Measurements from ENCODE around the gene MLLT11. TPM values are rescaled to one million over a fixed set of nuclear protein-coding genes. Genes with fewer than 3 reads are reported as not detected.
A peak's percentile ranks its signal among the peaks of the same experiment; 100 is the strongest.

Gene MLLT11
- total RNA-seq, 2 experiments from 2014 or later, result 4.7 to 4.8 TPM

DNA sequence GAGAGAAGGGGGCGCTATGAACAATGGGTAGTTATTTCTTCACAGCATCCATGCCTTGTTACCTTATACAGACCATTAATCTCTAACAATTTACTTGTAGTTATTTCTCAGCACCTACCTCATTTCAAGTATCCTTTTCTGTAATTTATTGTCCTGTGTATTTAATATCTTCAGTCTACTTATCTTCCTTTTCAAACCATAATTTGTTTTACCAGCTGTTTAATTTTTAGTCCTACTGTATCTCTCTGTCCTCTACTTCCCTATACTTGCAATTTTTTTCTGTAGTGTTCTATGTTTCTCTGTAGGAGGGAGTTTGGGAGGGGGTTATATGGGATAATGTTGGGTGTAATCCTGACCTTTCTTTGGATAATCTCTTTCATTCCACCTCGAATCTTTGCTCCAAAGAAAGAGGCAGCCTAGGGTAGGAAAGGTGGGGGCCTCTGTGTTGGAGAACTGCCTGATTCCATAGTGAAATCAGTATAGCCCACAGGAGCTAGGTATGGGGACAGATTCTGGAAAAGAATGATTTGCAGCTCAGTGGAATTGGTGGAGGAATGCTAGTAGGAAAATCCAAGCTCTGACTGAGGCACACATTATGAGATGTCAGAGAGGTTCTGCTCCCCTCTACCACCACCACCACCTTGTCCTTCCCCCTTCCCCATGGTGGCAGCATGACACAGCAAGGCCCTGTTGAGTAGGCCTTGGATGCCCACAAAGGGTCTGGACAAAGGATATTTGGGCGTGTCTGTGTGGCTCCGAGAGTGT lies 642 bp downstream of the MLLT11 start:
- intact Hi-C loops (cut with micrococcal nuclease; ENCODE audit: unreplicated experiment), result no loop called here
- BruUV-seq (replicated peaks), result TSS peak; percentile 73
- H3K27ac ChIP-seq (ENCODE audit: low read depth, low read length, poor library complexity, severe bottlenecking), result peak overlapping the region; percentile 68

DNA sequence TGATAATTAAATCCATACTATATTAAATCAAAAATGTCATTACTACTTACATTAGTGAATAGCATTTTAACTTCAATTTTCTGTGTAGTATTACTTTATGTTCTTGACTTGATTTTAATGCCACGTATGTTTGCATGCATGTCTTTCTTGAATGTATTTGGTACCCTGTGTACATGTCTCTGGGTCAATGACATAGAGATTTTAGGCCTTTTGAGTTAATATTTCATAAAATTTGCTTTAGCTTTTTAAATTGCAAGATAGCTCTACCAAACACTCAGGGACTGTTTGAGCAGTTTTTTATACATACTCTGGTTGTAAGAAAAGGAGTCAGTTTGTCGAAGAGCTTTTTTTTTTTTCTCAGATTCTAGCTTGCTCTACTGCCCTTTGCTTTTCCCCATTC lies 1.5 kb downstream of the MLLT11 start:
- Histone ChIP-seq H3K9me2 (ENCODE audit: insufficient read depth, low read length) (no peaks in the 10 kb centered on the region), H3K79me2 (ENCODE audit: insufficient read depth, low read depth, low read length) (peaks cover 53% of the 10 kb centered on the region), H4K20me1 (ENCODE audit: insufficient read depth, low read length) (peaks cover 10% of the 10 kb centered on the region; the same call in 1 of the 2 replicates), H3K4me1 (ENCODE audit: insufficient read depth, low read length, poor library complexity, severe bottlenecking) (peaks cover 29% of the 10 kb centered on the region), H3K4me3 (ENCODE audit: low read depth, low read length, poor library complexity, severe bottlenecking) (peak overlapping the region; percentile 92), H3K4me2 (ENCODE audit: low read length) (peak overlapping the region; percentile 85), H2AFZ (ENCODE audit: low read length) (no peak overlapping the region), H3K9me3 (ENCODE audit: low read length) (no peaks in the 10 kb centered on the region), H3K27ac (ENCODE audit: low read depth, low read length, poor library complexity, severe bottlenecking) (peak overlapping the region; percentile 68), H3K36me3 (ENCODE audit: insufficient read depth, low read length) (peaks cover 30% of the 10 kb centered on the region)
- ChIA-PET POLR2A (interaction anchor here (0.6 to 2.7 kb wide), 5 partner anchors 8 to 517 kb away, joined by 3 to 8 read pairs (median 5); partner anchors contain the start of genes MINDY1 and TNFAIP8L2), CTCF (ENCODE audit: unreplicated experiment) (interaction anchor here (1.7 kb wide), 1 partner anchor 10 kb away, joined by 6 read pairs; the partner anchor contains the start of gene GABPB2)
- intact Hi-C loops (cut with micrococcal nuclease; ENCODE audit: unreplicated experiment), result no loop called here
- no peak for DNase-seq (ENCODE audit: low spot score)
- TF ChIP-seq, protein P1, sequence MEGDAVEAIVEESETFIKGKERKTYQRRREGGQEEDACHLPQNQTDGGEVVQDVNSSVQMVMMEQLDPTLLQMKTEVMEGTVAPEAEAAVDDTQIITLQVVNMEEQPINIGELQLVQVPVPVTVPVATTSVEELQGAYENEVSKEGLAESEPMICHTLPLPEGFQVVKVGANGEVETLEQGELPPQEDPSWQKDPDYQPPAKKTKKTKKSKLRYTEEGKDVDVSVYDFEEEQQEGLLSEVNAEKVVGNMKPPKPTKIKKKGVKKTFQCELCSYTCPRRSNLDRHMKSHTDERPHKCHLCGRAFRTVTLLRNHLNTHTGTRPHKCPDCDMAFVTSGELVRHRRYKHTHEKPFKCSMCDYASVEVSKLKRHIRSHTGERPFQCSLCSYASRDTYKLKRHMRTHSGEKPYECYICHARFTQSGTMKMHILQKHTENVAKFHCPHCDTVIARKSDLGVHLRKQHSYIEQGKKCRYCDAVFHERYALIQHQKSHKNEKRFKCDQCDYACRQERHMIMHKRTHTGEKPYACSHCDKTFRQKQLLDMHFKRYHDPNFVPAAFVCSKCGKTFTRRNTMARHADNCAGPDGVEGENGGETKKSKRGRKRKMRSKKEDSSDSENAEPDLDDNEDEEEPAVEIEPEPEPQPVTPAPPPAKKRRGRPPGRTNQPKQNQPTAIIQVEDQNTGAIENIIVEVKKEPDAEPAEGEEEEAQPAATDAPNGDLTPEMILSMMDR (conservative IDR thresholded peaks at IDR 0.05; ENCODE audit: low read length), result no peak
- no peak for TF ChIP-seq EZH2phosphoT487 (IDR thresholded peaks at IDR 0.05; ENCODE audit: borderline replicate concordance, low read depth, low read length)
- BruUV-seq (replicated peaks), result no TSS peak

More for the DNA sequence above, 642 bp downstream of the MLLT11 start:
- POLR2A ChIA-PET, result interaction anchor here (0.5 to 2.7 kb wide), 6 partner anchors 9 to 151 kb away, joined by 3 to 8 read pairs (median 4); partner anchors contain the start of gene BNIPL
- peaks cover 38% of the 10 kb centered on the region for H3K4me1 ChIP-seq (ENCODE audit: insufficient read depth, low read length, poor library complexity, severe bottlenecking)
- H3K9me3 ChIP-seq (ENCODE audit: low read length), result no peaks in the 10 kb centered on the region
- no peak for DNase-seq (ENCODE audit: low spot score)
- H4K20me1 ChIP-seq (ENCODE audit: insufficient read depth, low read length), result peaks cover 14% of the 10 kb centered on the region; the same call in 1 of the 2 replicates
- H3K4me3 ChIP-seq (ENCODE audit: low read depth, low read length, poor library complexity, severe bottlenecking), result peak overlapping the region; percentile 92
- peak overlapping the region; percentile 77 for H2AFZ ChIP-seq (ENCODE audit: low read length)
- peaks cover 61% of the 10 kb centered on the region for H3K79me2 ChIP-seq (ENCODE audit: insufficient read depth, low read depth, low read length)
- H3K4me2 ChIP-seq (ENCODE audit: low read length), result peak overlapping the region; percentile 85
- H3K36me3 ChIP-seq (ENCODE audit: insufficient read depth, low read length), result peaks cover 32% of the 10 kb centered on the region
- CTCF ChIA-PET (ENCODE audit: unreplicated experiment), result interaction anchor here (1.3 to 1.7 kb wide), 2 partner anchors 11 to 96 kb away, joined by 4 to 6 read pairs; partner anchors contain the start of genes GABPB2 and TNFAIP8L2
- TF ChIP-seq, protein P1 (conservative IDR thresholded peaks at IDR 0.05; ENCODE audit: low read length), result no peak
- TF ChIP-seq EZH2phosphoT487 (IDR thresholded peaks at IDR 0.05; ENCODE audit: borderline replicate concordance, low read depth, low read length), result no peak
- H3K9me2 ChIP-seq (ENCODE audit: insufficient read depth, low read length), result no peaks in the 10 kb centered on the region

Data from OCI-LY7 (cell line).